Left hindlimb (tissue), 1 donor: ENCODE measurements around the gene SHLD1.

Source experiments
- DNase-seq: peaks from one replicate; pipeline ENCODE4 v3.0.0-alpha.2; 2018

The SHLD1 gene

GRCh38 chr20:5822569-5822968 lies 72.4 kb downstream of the SHLD1 start:
- DNase-seq: no peak

GRCh38 chr20:5825130-5825719 lies 75.0 kb downstream of the SHLD1 start:
- DNase-seq: no peak

DNA sequence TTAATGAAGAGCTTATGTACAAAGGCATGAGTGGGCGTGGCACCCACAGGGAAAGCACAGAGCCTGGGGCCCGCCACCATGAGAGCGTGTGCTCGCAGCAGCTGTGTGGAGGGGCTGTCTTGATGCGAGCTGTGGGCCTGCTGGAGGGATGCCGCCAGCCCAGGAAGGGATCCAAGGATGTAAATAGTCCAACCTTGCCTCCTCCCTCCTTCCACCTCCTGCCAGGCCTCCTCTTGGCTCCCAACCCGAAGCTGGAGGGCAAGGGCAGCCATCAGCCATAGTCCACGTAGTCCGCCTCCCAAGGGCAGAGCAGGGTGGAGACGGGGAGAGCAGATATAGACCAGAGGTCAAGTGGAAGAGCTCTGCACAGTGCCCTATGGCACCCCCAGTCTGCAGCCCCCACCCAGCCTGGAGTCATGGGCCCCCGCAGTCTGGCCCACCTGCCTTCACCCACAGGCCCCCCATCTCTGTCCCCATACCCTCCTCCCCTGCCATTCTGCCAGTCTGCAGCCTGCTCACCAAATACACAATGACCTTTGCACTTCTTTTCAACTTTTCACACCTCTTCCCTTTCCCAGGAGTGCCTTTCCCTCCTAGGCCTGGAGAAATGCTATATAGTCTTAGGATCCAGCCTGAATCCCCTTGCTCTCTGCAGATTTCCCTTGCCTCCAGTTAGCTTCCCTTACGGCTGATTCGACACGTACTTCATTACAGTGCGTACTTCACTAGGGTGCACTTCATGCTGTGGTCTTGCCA lies 77.1 kb downstream of the SHLD1 start:
- no peak for DNase-seq

DNA sequence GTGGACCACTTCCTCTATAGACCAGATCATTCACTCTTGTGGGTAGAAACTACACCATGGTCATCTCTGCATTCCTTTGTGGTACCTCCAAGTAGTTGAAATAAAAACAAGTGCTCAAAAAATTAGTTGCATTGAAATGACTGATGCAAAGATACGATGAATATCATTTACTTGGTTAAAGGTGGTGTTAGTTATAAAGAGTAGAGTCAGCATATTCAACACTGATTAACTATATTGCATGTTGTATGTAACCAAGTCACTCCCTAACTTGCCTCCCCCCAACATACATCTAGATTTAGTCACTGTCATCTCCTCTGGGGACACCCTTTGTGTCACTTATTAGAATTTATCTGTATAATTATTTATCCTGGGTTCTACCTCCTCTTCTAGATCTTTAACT lies 77.7 kb downstream of the SHLD1 start:
- DNase-seq: no peak

DNA sequence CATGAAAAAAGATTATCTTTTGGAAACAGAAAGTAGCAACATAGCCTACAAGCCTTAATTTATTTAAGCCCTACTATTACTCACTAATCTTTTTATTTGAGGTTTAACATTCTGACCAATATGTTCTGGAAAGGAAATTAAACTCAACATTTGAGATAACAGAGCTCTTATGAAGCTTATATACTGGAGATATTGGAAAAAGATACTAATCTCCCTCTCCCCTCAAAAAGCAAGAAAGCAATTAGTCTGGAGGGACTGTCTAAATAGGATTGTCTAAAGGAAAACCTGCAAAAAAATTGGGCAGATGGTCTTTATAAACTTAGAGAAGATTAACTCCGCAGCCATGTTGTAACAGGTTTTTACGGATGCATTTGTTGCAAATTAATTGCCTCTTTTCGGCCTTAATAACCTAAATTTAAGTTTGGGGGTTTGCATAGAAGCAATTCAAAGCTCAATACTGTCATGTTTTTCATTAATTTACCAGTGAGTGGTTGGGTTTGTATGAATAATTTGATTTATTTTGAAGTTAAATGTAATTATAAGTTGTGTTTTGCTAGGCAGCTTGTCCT lies 79.1 kb downstream of the SHLD1 start:
- no peak for DNase-seq

DNA sequence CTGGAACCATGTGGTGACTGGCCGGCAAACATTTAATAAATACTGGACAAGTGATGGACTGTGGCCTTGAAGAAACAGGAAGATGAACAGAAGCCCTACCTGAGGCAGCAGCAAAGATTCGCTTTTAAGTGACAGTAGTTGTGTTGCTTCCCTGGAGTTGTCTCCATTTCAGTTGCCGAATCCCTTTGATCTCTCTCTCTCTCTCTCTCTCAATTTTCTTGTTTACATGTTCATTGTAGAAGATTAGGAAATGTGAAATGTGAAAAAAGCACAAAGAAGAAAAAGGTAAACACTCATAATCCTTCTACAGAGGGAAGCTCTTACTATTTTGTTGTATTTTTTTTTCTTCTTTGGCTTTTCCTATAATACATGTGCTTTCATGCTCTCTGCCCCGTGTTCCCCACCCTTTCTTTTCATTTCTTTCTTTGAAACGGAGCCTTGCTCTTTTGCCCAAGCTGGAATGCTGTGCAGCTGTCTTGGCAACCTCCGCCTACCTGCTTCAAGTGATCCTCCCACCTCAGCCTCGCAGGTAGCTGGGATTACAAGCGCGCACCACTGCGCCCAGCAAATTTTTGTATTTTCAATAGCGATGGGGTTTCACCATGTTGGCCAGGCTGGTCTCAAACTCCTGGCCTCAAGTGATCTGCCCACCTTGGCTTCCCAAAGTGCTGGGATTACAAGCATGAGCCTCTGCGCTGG lies 81.5 kb downstream of the SHLD1 start:
- no peak for DNase-seq

GRCh38 chr20:5833309-5833941 lies 83.2 kb downstream of the SHLD1 start:
- DNase-seq: no peak

DNA sequence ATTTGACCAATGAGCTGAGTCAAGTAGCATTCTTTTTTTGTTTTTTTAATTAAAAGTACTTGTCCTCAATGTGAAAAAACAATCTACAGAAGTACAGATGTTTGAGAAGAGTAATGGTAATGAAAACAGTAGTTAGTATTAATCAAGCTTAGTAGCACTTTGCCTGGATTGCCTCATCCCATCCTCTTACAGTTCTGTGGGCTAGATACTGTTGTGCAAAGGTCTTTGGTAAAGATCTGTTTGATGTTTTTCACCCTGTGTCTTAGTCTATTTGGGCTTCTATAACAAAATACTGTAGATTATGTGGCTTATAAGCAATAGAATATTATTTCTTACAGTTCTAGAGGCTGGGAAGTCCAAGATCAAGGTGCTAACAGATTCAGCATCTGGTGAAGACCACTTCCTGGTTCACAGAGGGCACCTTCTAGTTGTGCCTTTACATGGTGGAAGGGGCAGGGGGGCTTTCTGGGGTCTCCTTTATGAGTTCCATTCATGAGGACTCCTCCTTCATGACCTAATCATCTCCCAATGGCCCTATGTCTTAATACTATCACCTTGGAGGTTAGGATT lies 84.3 kb downstream of the SHLD1 start:
- DNase-seq: no peak

- no peak for DNase-seq
Measured at GRCh38 chr20:5835321-5835821, 85.2 kb downstream of the SHLD1 start.

GRCh38 chr20:5835871-5836270 lies 85.7 kb downstream of the SHLD1 start:
- no peak for DNase-seq

DNA sequence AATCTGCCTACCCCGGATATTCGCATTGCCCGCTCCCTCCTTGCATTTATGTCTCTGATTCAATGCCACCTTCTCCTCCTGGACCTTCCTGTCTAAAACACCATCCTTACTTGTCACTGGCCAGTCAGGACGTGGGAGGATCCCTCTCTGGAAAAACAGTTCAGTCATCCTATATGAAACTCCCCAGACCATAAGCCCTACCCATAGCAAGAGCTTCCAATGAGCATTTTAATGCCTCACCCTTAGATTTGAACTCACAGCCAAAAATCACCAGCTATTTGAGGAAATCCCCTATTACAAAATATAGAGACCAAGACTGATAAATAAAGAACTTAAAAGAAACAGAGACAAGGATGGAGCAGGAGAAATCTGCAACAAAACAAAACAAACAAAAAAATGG lies 86.4 kb downstream of the SHLD1 start:
- DNase-seq: no peak

GRCh38 chr20:5840411-5841002 lies 90.3 kb downstream of the SHLD1 start:
- DNase-seq: no peak

GRCh38 chr20:5841522-5841921 lies 91.3 kb downstream of the SHLD1 start:
- no peak for DNase-seq

- DNase-seq: no peak
Measured at GRCh38 chr20:5842465-5842864, 92.3 kb downstream of the SHLD1 start.

GRCh38 chr20:5843054-5843592 lies 92.9 kb downstream of the SHLD1 start:
- no peak for DNase-seq

DNA sequence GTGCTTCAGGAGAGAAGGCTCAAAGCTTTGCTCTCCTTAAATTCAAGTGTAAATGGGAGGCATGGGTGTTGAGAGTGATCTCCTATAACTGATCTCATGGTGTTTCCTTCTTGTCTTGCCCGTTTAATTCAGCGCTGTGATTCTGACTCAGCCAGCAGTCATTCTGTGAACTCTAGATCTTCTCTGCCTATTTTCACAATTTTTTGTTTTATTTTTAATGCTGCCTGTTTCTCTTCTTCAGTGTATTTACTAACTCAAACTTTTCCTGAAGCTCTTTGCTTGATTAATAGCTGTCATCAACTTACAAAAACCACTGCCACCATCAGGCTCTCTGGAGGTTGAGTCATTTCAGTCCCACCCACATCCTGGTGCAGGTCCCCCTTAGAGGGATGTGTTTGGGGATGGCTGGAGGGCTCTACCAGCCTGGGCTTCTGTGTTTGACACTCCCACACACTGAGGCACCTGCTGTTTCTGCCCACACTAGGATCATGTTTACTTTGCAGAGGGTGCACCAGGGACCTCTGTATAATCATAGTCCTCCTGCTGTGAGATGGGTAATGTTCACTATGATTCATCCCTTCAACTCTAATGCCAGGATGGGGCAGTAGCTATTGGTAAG lies 94.0 kb downstream of the SHLD1 start:
- DNase-seq: no peak

DNA sequence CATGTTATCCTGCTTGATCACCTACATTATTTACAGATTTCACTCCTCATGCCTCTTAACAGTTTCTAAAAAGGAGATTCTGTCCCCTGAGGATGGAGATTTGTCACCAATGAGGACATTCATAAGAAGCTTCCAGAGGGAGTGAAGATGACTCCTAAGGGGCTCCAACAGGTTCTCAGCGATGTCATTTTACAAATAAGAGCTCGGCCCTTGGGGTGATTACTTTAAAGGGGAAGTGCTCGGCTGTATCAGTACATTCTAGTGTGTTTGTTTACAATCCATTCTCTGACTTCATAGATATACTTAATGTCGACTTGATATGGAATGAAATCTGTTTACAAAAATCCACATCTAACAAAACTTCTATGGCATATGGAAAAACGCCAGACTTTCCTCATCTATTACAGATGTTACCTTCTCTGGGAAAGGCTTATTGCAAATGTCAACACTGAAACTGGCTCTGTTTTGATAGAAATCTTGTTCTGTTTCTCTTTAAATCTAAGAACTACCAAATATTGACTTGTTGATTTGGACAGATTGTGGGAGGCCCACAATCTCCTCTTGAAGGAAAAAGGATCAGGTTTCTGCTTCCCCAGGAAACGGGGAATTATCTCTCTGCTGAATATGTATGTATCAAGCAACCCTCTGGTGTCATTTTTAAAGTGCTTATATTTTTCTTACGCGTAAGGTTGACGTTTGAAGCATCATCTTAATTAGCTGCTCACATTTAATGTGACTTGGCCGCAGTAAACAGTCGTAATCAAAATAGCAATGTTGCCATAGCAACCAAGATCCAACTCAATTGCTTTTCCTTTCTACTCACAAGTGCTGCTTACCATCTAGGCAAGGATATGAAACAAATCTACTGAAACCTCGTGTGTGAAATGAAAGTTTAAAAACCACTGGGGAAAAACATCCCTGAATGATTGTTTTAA lies 95.7 kb downstream of the SHLD1 start:
- DNase-seq: no peak

DNA sequence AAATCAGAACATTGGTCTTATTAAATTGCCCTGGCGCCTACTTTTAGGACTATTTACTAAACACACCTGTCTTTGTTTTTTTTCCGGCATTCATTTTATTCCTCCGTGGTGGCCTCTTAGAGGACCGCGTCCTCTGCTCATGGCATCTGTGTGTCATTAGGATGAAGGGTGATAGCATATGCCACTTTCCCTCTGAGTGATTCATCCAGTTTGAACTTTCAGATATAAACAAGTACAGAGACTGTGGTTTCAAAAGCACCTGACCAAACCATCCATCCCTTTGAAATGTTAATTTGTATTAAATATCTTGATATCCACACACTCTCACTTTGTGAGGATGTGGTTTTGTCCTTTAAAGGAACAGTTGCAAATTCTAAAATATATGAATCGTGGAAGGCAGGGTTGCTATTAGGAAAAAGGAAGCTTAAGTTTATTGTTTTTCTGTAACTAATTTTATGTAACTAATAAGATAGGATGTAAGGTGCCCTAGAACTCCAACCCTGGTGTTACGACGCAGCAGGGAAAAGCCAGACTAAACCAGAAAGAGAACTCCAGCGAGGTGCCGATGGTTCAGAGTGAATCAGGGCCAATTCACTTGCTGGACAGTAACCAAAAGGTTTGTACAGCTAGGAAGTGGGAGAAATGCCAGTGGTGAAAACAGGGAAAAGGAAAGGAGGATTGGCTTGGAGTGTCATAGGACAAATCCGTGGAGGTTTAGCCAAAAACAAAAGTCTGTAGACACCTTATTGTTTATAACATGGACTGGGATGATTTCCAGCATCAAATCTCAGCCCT lies 98.7 kb downstream of the SHLD1 start:
- DNase-seq: no peak

DNA sequence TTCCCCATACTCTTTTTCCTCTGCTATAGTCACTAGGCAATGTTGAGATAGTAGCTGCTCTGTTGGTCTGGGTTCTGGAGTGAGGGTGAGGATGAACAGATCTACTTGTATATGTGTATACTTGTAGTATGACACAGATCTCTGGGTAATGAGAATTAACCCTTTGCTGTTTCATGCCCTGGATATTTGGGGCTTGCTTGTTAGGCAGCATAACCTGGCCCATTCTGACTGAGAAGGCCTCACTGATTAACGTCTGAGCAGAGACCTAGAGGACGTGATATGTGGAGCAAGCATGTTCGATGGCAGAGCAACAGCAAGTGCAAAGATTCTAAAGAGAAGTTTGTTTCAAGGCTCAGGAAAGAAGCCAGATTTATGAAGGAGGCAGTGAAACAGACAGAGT lies 105.7 kb downstream of the SHLD1 start:
- no peak for DNase-seq

- no peak for DNase-seq
Measured at GRCh38 chr20:5859608-5860007, 109.4 kb downstream of the SHLD1 start.
